ENCODE data around the gene CAPN9. TPM values are rescaled to one million over a fixed set of nuclear protein-coding genes. Genes with fewer than 3 reads are reported as not detected.

The CAPN9 gene
- total and polyA plus RNA-seq, 2 experiments from 2014 or later = 0.98 to 3.7 TPM

- Histone ChIP-seq H3K4me2 (no peak overlapping the region), H4K20me1 (ENCODE audit: insufficient read depth, poor library complexity, severe bottlenecking) (no peaks in the 10 kb centered on the region), H3K9me2 (replicated peaks; ENCODE audit: insufficient read depth) (no peaks in the 10 kb centered on the region), H3K36me3 (replicated peaks; ENCODE audit: insufficient read depth, low read depth) (no peaks in the 10 kb centered on the region), H3K27ac (no peak overlapping the region), H2AFZ (no peak overlapping the region), H3K27me3 (no peaks in the 10 kb centered on the region), H3K79me2 (no peaks in the 10 kb centered on the region), H3K9me3 (ENCODE audit: low read depth) (no peaks in the 10 kb centered on the region), H3K4me3 (no peak overlapping the region), H3K4me1 (ENCODE audit: insufficient read depth) (no peaks in the 10 kb centered on the region)
- WGBS (ENCODE audit: low lambda C conversion rate, missing lambda C conversion rate) = 96% methylated on average over 12 of the region's 13 CpGs
- TF ChIP-seq CTCF (IDR thresholded peaks at IDR 0.05; ENCODE audit: poor library complexity) (peak; percentile 36), EZH2 (IDR thresholded peaks at IDR 0.05; ENCODE audit: borderline replicate concordance) (no peak), EZH2phosphoT487 (IDR thresholded peaks at IDR 0.05; ENCODE audit: low read depth, severe bottlenecking, unreplicated experiment) (no peak)
- no peak for DNase-seq (ENCODE audit: low spot score)
These were observed 45.7 kb downstream of the CAPN9 start for GRCh38 chr1:230792691-230793462.

GRCh38 chr1:230793463-230793745 is 46.2 kb downstream of the CAPN9 start:
- H3K27ac ChIP-seq = no peak overlapping the region
- no peak overlapping the region for H3K4me3 ChIP-seq
- 94% methylated on average over 9 of the region's 9 CpGs for WGBS (ENCODE audit: low lambda C conversion rate, missing lambda C conversion rate)
- no peak overlapping the region for H2AFZ ChIP-seq
- H3K36me3 ChIP-seq (replicated peaks; ENCODE audit: insufficient read depth, low read depth) = no peaks in the 10 kb centered on the region
- no peaks in the 10 kb centered on the region for H3K9me2 ChIP-seq (replicated peaks; ENCODE audit: insufficient read depth)
- DNase-seq (ENCODE audit: low spot score) = no peak
- no peaks in the 10 kb centered on the region for H3K79me2 ChIP-seq
- H3K9me3 ChIP-seq (ENCODE audit: low read depth) = no peaks in the 10 kb centered on the region
- no peak overlapping the region for H3K4me2 ChIP-seq
- H3K4me1 ChIP-seq (ENCODE audit: insufficient read depth) = no peaks in the 10 kb centered on the region
- H4K20me1 ChIP-seq (ENCODE audit: insufficient read depth, poor library complexity, severe bottlenecking) = no peaks in the 10 kb centered on the region
- no peaks in the 10 kb centered on the region for H3K27me3 ChIP-seq
- TF ChIP-seq EZH2 (IDR thresholded peaks at IDR 0.05; ENCODE audit: borderline replicate concordance) (no peak), CTCF (IDR thresholded peaks at IDR 0.05; ENCODE audit: poor library complexity) (no peak), EZH2phosphoT487 (IDR thresholded peaks at IDR 0.05; ENCODE audit: low read depth, severe bottlenecking, unreplicated experiment) (no peak)

DNA sequence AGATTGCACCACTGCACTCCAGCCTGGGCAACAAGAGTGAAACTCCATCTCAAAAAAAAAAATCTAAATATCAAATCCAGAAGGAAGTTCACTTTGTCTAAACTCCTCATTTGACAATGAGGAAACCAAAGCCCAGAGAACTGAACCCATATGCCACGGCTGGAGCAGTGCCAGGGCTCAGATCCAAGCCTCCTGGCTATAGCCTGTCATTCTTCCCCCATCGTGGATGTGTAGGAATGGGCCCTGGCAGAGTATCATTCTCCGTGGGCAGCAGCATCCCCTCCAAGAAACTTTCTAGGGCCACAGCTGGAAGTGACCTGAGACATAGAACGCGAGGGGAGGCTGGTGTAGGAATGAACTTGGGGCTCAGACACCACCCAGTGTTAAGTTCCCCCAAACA is 47.2 kb downstream of the CAPN9 start:
- Histone ChIP-seq H3K4me2 (no peak overlapping the region), H3K4me3 (no peak overlapping the region), H3K36me3 (replicated peaks; ENCODE audit: insufficient read depth, low read depth) (no peaks in the 10 kb centered on the region), H3K79me2 (no peaks in the 10 kb centered on the region), H2AFZ (no peak overlapping the region), H3K27me3 (no peaks in the 10 kb centered on the region), H3K9me2 (replicated peaks; ENCODE audit: insufficient read depth) (no peaks in the 10 kb centered on the region), H3K9me3 (ENCODE audit: low read depth) (no peaks in the 10 kb centered on the region), H3K4me1 (ENCODE audit: insufficient read depth) (no peaks in the 10 kb centered on the region), H4K20me1 (ENCODE audit: insufficient read depth, poor library complexity, severe bottlenecking) (no peaks in the 10 kb centered on the region), H3K27ac (no peak overlapping the region)
- DNase-seq (ENCODE audit: low spot score) = no peak
- TF ChIP-seq CTCF (IDR thresholded peaks at IDR 0.05; ENCODE audit: poor library complexity) (no peak), EZH2 (IDR thresholded peaks at IDR 0.05; ENCODE audit: borderline replicate concordance) (no peak), EZH2phosphoT487 (IDR thresholded peaks at IDR 0.05; ENCODE audit: low read depth, severe bottlenecking, unreplicated experiment) (no peak)
- WGBS (ENCODE audit: low lambda C conversion rate, missing lambda C conversion rate) = 60% methylated on average over 5 of the region's 5 CpGs

Data from hepatocyte (in vitro differentiated cells).